Activated CD8-positive, alpha-beta memory T cell treated with anti-CD3 and anti-CD28 coated beads, Interleukin-2, amount 50 U/mL, for 1 hour (primary cell): ENCODE results near the gene CAMKMT.

Source experiments
- DNase-seq: peaks from one replicate; pipeline ENCODE4 v3.0.0-alpha.2; 2020; ENCODE audit errors: extremely low read depth

CAMKMT gene

DNA sequence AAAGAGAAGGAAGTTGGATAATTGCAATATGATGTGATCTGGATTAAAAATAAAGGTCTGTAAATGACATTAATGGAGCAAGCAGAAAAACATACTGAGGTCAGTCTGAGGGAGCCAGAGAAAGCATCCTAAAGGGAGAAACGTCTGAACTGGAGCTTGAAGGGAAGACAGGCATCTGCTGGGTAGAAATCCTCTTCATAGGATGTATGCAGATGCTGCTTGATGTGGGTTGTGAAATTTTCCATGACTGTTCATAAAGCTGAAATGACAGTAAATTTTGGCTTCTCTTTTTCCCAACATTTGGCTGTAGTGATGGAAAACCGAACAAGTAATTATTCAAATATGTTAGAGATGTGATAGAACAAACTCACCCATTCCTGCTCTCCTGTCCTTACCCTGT, 287.6 kb downstream of the CAMKMT start:
- no peak for DNase-seq

- no peak for DNase-seq
These were observed 289.0 kb downstream of the CAMKMT start for GRCh38 chr2:44650796-44651195.

GRCh38 chr2:44651974-44652373, 290.2 kb downstream of the CAMKMT start:
- no peak for DNase-seq

- no peak for DNase-seq
These were observed 291.0 kb downstream of the CAMKMT start for GRCh38 chr2:44652701-44653100.

DNA sequence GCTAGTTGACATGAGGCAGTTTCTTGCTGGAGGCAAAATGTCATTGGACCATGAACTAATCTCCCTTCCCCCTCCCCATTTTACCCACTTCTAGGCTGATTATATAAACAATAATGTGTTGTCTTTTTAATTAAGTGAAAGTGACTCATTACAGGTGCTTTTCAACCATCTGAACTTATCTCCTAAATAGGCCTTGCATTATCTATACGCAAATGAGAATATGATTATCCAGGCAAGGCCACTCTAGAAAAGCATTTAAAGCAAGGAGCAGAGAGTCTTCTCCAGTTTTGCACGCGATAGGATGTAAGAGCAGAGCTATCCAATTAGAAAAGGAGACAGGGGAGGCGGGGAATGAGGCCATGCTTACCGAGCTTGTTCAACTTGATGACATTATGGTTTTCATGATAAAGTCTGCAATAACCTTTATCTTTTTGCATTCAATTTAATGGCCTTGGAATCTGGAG, 293.7 kb downstream of the CAMKMT start:
- DNase-seq = no peak

DNA sequence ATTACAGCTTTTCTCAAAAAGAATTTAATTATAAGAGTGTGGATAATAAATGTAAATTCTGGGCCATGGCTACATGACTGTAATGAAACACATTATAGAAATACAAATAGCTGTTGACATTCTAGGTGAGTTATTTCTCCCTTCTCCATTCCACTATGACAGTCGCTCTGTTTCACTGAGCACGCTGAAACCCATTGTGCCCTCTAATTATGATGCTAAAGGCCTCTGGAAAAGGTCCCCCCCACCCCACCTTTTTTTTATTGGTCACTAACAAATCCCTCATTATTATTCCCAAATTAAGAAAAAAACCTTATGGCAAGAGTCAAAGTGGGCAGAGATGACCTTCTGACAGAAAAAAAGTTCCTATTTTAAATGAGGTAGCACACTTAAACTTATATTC, 294.7 kb downstream of the CAMKMT start:
- DNase-seq = no peak

DNA sequence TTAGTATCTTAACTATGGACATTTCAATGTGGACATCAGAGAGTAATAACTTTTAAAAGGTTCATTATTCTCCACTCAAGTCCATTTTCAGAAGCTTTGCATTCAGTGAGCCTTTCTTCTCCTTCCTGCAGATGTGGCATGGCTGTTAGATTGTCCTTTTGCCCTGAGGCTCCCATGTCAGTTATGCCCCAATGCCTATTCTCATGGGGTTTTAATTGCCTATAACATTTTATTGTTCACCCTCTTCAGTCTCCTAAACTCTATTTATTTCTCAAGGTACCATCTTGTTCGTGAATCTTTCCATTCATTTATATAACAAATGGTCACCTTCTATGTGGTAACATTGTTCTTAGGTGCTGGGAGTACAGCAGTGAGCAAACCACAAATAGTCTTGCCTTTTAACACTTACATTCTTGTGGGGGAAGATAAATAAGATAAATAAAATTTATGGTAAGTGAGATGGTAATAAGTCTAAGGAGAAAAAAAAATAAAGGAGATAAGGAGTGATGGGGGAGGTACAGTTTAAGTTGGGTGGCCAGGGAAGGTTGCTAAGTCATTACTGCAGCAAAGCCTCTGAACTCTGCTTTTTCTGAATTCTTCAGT, 301.8 kb downstream of the CAMKMT start:
- no peak for DNase-seq

DNA sequence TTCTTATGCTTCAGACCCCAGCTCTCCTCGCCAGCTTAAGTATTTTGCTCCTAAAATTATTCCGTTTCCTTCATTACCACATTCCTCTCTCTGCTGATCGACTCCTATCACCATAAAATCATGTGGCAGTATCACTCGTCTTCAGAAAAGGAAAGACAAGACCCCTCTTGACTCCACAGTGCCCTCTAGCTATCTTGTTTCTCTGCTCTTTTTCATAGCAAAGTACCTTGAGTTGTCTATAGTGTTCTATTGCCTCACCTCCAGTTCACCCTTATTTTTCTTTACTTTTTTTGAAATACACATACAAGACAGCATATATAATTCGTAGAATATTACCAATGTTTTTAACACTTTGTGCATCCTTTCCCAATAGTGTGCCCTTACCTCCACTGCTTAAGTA, 306.6 kb downstream of the CAMKMT start:
- DNase-seq = no peak

DNA sequence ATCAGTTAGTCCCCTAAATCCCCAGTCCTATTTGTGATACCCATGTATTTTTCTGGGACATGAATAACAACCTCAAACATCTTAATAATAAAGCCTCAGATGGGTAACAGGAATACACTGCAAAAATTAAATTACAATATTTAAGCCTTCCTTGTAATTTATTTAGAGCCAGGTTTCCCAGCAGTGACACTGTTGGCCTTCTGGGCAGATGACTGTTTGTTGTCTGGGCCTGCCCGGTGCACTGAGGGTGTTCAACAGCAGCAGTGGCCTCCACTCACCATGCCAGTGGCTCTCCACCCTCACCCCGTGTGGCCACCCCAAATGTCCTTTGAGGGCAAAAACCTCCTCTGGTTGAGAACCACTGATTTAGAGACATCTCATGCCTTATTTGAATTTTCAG, 309.5 kb downstream of the CAMKMT start:
- DNase-seq = no peak

- no peak for DNase-seq
These were observed 310.2 kb downstream of the CAMKMT start for GRCh38 chr2:44671916-44672315.

GRCh38 chr2:44672431-44672830, 310.7 kb downstream of the CAMKMT start:
- DNase-seq = no peak

GRCh38 chr2:44674473-44675284, 312.9 kb downstream of the CAMKMT start:
- no peak for DNase-seq

GRCh38 chr2:44676379-44676778, 314.6 kb downstream of the CAMKMT start:
- DNase-seq = no peak

- DNase-seq = no peak
These were observed 317.8 kb downstream of the CAMKMT start for GRCh38 chr2:44679584-44679983.

- no peak for DNase-seq
These were observed 318.2 kb downstream of the CAMKMT start for GRCh38 chr2:44679990-44680389.

- no peak for DNase-seq
These were observed 318.8 kb downstream of the CAMKMT start for GRCh38 chr2:44680424-44680971.

- DNase-seq = no peak
These were observed 319.3 kb downstream of the CAMKMT start for GRCh38 chr2:44680983-44681531.

DNA sequence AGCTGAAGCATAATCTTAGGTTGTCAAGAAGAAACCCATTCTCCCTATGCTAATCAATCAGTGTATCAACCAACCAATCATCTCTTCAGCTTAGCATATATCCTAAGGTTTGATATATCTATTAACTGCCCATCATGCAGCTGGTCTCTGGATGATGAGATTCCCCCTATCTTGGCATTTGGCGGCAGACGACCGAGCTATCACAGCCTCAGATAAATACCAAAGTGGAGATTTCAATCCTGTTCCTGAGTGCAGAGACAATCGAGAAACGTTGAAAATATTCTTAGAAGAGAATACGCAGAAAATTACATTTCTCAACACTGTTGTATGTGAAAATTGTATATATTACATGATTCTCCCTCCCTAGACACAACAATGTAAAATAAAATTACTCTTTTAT, 320.7 kb downstream of the CAMKMT start:
- no peak for DNase-seq

GRCh38 chr2:44684559-44684958, 322.8 kb downstream of the CAMKMT start:
- no peak for DNase-seq

DNA sequence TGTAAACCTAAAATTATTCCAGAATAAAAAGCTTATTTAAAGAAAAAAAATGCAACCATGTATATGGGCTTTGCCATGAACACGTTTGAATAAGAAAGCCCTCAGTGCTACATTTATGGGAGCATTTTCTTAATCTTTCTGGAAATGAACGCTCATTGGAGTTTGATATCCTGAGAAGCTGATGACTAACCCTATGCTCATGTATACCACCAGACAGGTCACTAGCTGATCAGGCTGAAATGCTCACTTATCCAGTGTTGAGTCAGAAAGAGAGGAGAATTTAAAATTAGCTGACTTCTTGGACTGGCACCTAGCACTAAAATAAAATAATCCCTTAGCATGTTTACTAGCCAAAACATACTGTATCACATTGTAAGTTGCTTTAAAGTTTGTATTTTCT, 324.8 kb downstream of the CAMKMT start:
- no peak for DNase-seq

DNA sequence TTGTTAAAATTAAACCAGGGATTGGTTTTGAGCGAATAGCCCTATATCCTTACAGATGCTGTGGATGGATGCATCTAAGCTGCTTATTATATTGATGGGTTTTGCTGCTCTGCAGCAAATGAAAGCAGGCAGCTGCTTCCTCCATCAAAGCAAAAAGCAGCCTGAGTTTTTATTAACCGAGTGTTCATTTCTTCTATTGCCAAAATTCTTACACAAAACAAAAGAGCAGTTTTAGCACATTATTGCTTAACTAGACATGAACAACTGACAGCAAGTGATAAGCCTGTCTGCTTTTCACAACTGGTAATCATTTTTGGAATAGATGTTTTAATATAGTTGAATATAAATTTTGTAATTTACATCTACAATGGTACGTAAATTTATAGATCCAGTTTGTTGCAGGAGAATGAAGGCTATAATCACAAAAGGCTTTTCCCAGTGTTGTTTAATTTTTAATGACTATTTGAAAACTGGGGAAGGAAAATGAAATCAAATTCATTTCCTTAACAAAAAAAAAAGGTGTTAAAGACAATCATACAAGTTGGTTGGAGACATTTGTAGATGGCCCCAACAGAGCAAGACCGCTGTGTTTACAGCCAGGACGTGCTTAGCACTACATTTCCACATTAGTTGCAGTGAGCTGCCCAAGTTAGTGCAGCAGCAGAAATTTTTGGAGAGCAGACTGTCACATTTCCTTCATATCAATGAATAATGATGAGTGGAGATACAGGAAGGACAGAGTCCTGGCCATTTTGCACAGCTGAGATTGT, 326.1 kb downstream of the CAMKMT start:
- DNase-seq = no peak
